MM.1S (cell line): Measurements from ENCODE around the gene H19.

Experiments
- EZH2 ChIP-seq: fragments of 300-600 bp; sonication (generic); optimal IDR thresholded peaks from 2 replicates; pipeline ENCODE3; 2017; ENCODE audit warnings: low read depth, mild to moderate bottlenecking, antibody characterized with exemption, low read length, mixed read lengths
- EZH2phosphoT487 ChIP-seq: fragments of 300-600 bp; sonication (generic); IDR thresholded peaks from 2 replicates; pipeline ENCODE4 v1.6.1; 2018; ENCODE audit warnings: antibody characterized with exemption, low read length
- TF ChIP-seq, protein P1 (sequence below): fragments of 300-600 bp; sonication (generic); IDR thresholded peaks from 2 replicates; pipeline ENCODE4 v1.5.1; 2016; ENCODE audit warnings: antibody characterized with exemption, low read length, mixed read lengths

DNA sequence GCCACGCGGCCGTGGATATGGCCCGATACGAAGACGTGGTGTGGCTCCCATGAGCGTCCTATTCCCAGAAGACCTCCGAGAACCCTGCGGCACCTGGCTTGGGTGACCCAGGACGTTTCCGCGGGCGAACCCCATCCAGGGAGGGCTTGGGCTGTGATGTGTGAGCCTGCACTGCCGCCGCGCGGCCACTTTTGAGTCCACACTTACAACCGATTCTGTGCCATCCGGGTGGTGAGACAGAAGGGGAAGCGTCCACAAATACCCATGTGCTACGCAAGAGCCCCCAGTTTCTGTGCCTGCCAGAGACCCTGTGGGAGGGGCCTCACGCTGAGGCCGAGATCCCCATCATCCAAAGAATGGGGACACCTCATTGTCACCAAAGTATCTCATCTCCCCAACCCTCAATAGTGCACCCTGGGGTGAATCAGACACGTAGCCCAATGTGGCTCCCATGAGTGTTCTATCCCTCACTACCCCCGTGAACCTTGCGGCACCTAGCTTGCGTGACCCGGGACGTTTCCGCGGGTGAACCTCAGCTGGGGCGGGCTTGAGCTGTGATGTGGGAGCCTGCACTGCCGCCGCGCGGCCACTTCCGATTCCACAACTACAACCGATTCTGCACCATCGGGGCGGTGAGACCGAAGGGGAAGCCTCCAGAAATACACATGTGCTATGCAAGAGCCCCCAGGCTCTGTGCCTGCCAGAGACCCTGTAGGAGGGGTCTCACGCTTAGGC, 4.6 kb upstream of the H19 start:
- TF ChIP-seq, protein P1, sequence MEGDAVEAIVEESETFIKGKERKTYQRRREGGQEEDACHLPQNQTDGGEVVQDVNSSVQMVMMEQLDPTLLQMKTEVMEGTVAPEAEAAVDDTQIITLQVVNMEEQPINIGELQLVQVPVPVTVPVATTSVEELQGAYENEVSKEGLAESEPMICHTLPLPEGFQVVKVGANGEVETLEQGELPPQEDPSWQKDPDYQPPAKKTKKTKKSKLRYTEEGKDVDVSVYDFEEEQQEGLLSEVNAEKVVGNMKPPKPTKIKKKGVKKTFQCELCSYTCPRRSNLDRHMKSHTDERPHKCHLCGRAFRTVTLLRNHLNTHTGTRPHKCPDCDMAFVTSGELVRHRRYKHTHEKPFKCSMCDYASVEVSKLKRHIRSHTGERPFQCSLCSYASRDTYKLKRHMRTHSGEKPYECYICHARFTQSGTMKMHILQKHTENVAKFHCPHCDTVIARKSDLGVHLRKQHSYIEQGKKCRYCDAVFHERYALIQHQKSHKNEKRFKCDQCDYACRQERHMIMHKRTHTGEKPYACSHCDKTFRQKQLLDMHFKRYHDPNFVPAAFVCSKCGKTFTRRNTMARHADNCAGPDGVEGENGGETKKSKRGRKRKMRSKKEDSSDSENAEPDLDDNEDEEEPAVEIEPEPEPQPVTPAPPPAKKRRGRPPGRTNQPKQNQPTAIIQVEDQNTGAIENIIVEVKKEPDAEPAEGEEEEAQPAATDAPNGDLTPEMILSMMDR, result no peak
- TF ChIP-seq EZH2phosphoT487 (no peak), EZH2 (no peak)
